Stimulated activated naive CD8-positive, alpha-beta T cell treated with anti-CD3 and anti-CD28 coated beads, Interleukin-15, amount 100 ng/mL, for 72 hours (primary cell): ENCODE data around the gene ITSN2.
A peak's percentile ranks its signal among the peaks of the same experiment; 100 is the strongest.
"Not testable (repeated sequence)": the region's sequence is repeated elsewhere in the genome, so short reads cannot be mapped to it uniquely, and the experiment has no call there.

Experiments
- ATAC-seq: fragments of 150-1000 bp; cut with Tn5 transposase; 2 replicates; pipeline ENCODE4 v1.10.0; 2021; ENCODE audit warnings: mild to moderate bottlenecking, moderate library complexity
- DNase-seq, 2 donors: peaks; one replicate each; pipeline ENCODE4 v3.0.0; 2021 to 2022
- H3K27ac Mint-ChIP-seq, 2 donors: one replicate each; pipeline ENCODE4 v1.8.0; 2022; ENCODE audit warnings: mild to moderate bottlenecking in 2 of 2, mixed read lengths in 2 of 2, moderate library complexity in 2 of 2
- H3K27me3 Mint-ChIP-seq: one replicate; pipeline ENCODE4 v1.8.0; 2022; ENCODE audit warnings: mixed read lengths
- H3K4me1 Mint-ChIP-seq: one replicate; pipeline ENCODE4 v1.8.0; 2022; ENCODE audit warnings: mild to moderate bottlenecking, mixed read lengths
- H3K4me3 Mint-ChIP-seq, 2 donors: one replicate each; pipeline ENCODE4 v1.8.0; 2022; ENCODE audit warnings: mild to moderate bottlenecking in 2 of 2, mixed read lengths in 2 of 2, moderate library complexity in 1 of 2
- H3K9me3 Mint-ChIP-seq, 2 donors: one replicate each; pipeline ENCODE4 v1.8.0; 2022; ENCODE audit warnings: mixed read lengths in 2 of 2

ITSN2 gene

GRCh38 chr2:24351981-24352380 lies 8.4 kb downstream of the ITSN2 start:
- H3K9me3 Mint-ChIP-seq, result no peaks in the 10 kb centered on the region
- DNase-seq, result no peak
- peaks cover 63% of the 10 kb centered on the region for H3K4me1 Mint-ChIP-seq
- ATAC-seq, result no peak
- H3K27me3 Mint-ChIP-seq, result no peaks in the 10 kb centered on the region
- H3K27ac Mint-ChIP-seq, result no peak overlapping the region
- H3K4me3 Mint-ChIP-seq, result no peak overlapping the region

- DNase-seq (no peak), ATAC-seq (no peak)
- H3K9me3 Mint-ChIP-seq, result no peaks in the 10 kb centered on the region
- H3K27me3 Mint-ChIP-seq, result no peaks in the 10 kb centered on the region
- peaks cover 59% of the 10 kb centered on the region for H3K4me1 Mint-ChIP-seq
- H3K4me3 Mint-ChIP-seq, result no peak overlapping the region
- no peak overlapping the region for H3K27ac Mint-ChIP-seq
These were observed 8.8 kb downstream of the ITSN2 start for GRCh38 chr2:24351627-24351938.

GRCh38 chr2:24350826-24351626 lies 9.3 kb downstream of the ITSN2 start:
- ATAC-seq, result no peak

GRCh38 chr2:24349097-24349496 lies 11.2 kb downstream of the ITSN2 start:
- Mint-ChIP-seq H3K27me3 (no peaks in the 10 kb centered on the region), H3K4me1 (peaks cover 42% of the 10 kb centered on the region), H3K27ac (no peak overlapping the region), H3K9me3 (no peaks in the 10 kb centered on the region), H3K4me3 (no peak overlapping the region)
- ATAC-seq (no peak), DNase-seq (no peak)

More at GRCh38 chr2:24350826-24351626, 9.3 kb downstream of the ITSN2 start:
- Mint-ChIP-seq H3K4me1 (peaks cover 55% of the 10 kb centered on the region), H3K4me3 (no peak overlapping the region), H3K27me3 (no peaks in the 10 kb centered on the region), H3K27ac (no peak overlapping the region), H3K9me3 (no peaks in the 10 kb centered on the region)
- no peak for DNase-seq

- Mint-ChIP-seq H3K4me3 (no peak overlapping the region), H3K27ac (no peak overlapping the region), H3K9me3 (no peaks in the 10 kb centered on the region), H3K27me3 (no peaks in the 10 kb centered on the region), H3K4me1 (peaks cover 48% of the 10 kb centered on the region)
- no peak for ATAC-seq
- no peak for DNase-seq
These were observed 14.4 kb downstream of the ITSN2 start for GRCh38 chr2:24345937-24346336.

- Mint-ChIP-seq H3K4me1 (peaks cover 51% of the 10 kb centered on the region), H3K4me3 (peak overlapping the region in 1 of 2 donors; percentile 9), H3K27me3 (no peaks in the 10 kb centered on the region), H3K9me3 (no peaks in the 10 kb centered on the region), H3K27ac (peak overlapping the region in 1 of 2 donors; percentile 13)
- ATAC-seq, result no peak
- DNase-seq, result no peak
These were observed 17.0 kb downstream of the ITSN2 start for GRCh38 chr2:24343225-24343882.

GRCh38 chr2:24342110-24342910 lies 18.0 kb downstream of the ITSN2 start:
- H3K9me3 Mint-ChIP-seq, result no peaks in the 10 kb centered on the region

GRCh38 chr2:24339856-24340262 lies 20.5 kb downstream of the ITSN2 start:
- no peak for ATAC-seq
- Mint-ChIP-seq H3K9me3 (no peaks in the 10 kb centered on the region), H3K27me3 (no peaks in the 10 kb centered on the region), H3K4me1 (peaks cover 59% of the 10 kb centered on the region), H3K4me3 (no peak overlapping the region), H3K27ac (no peak overlapping the region)
- DNase-seq, result no peak

More at GRCh38 chr2:24342110-24342910, 18.0 kb downstream of the ITSN2 start:
- Mint-ChIP-seq H3K4me1 (peaks cover 59% of the 10 kb centered on the region), H3K4me3 (no peak overlapping the region), H3K27me3 (no peaks in the 10 kb centered on the region), H3K27ac (peak overlapping the region in 1 of 2 donors; percentile 45)
- no peak for ATAC-seq
- DNase-seq, result no peak

GRCh38 chr2:24339098-24339497 lies 21.2 kb downstream of the ITSN2 start:
- ATAC-seq, H3K27ac Mint-ChIP-seq, H3K27me3 Mint-ChIP-seq, H3K4me3 Mint-ChIP-seq, H3K9me3 Mint-ChIP-seq, DNase-seq: not testable (repeated sequence)
- peaks cover 66% of the 10 kb centered on the region for H3K4me1 Mint-ChIP-seq

GRCh38 chr2:24337890-24338289 lies 22.4 kb downstream of the ITSN2 start:
- H3K9me3 Mint-ChIP-seq, result no peaks in the 10 kb centered on the region
- H3K27ac Mint-ChIP-seq, result peak overlapping the region in 1 of 2 donors; percentile 5
- ATAC-seq, result no peak
- no peak overlapping the region for H3K4me3 Mint-ChIP-seq
- H3K4me1 Mint-ChIP-seq, result peaks cover 67% of the 10 kb centered on the region
- no peak for DNase-seq
- H3K27me3 Mint-ChIP-seq, result no peaks in the 10 kb centered on the region

- Mint-ChIP-seq H3K4me3 (no peak overlapping the region), H3K4me1 (peaks cover 59% of the 10 kb centered on the region), H3K9me3 (no peaks in the 10 kb centered on the region), H3K27me3 (no peaks in the 10 kb centered on the region), H3K27ac (no peak overlapping the region)
- DNase-seq, result no peak
- no peak for ATAC-seq
These were observed 23.5 kb downstream of the ITSN2 start for GRCh38 chr2:24336811-24337210.

- Mint-ChIP-seq H3K4me1 (peaks cover 43% of the 10 kb centered on the region), H3K9me3 (no peaks in the 10 kb centered on the region), H3K4me3 (no peak overlapping the region), H3K27ac (peak overlapping the region in 1 of 2 donors; percentile 51), H3K27me3 (no peaks in the 10 kb centered on the region)
- ATAC-seq (no peak), DNase-seq (no peak)
These were observed 26.1 kb downstream of the ITSN2 start for GRCh38 chr2:24334245-24334633.

GRCh38 chr2:24332791-24333540 lies 27.4 kb downstream of the ITSN2 start:
- DNase-seq, result no peak
- Mint-ChIP-seq H3K27ac (no peak overlapping the region), H3K4me3 (no peak overlapping the region), H3K4me1 (peaks cover 35% of the 10 kb centered on the region), H3K27me3 (no peaks in the 10 kb centered on the region), H3K9me3 (no peaks in the 10 kb centered on the region)
- ATAC-seq, result no peak

- Mint-ChIP-seq H3K9me3 (no peaks in the 10 kb centered on the region), H3K4me3 (no peak overlapping the region), H3K27me3 (no peaks in the 10 kb centered on the region), H3K27ac (no peak overlapping the region), H3K4me1 (peaks cover 31% of the 10 kb centered on the region)
- no peak for ATAC-seq
- no peak for DNase-seq
These were observed 30.2 kb downstream of the ITSN2 start for GRCh38 chr2:24330161-24330560.

- no peak overlapping the region for H3K4me3 Mint-ChIP-seq
- DNase-seq, result no peak
- no peaks in the 10 kb centered on the region for H3K27me3 Mint-ChIP-seq
- peaks cover 30% of the 10 kb centered on the region for H3K4me1 Mint-ChIP-seq
- ATAC-seq, result no peak
- H3K9me3 Mint-ChIP-seq, result no peaks in the 10 kb centered on the region
- H3K27ac Mint-ChIP-seq, result no peak overlapping the region
These were observed 30.6 kb downstream of the ITSN2 start for GRCh38 chr2:24329700-24330099.
